Measurements from ENCODE around the gene KRT4.

KRT4 gene

GRCh38 chr12:52836491-52837412, 22.8 kb upstream of the KRT4 start:
- DNase-seq = no peak

DNA sequence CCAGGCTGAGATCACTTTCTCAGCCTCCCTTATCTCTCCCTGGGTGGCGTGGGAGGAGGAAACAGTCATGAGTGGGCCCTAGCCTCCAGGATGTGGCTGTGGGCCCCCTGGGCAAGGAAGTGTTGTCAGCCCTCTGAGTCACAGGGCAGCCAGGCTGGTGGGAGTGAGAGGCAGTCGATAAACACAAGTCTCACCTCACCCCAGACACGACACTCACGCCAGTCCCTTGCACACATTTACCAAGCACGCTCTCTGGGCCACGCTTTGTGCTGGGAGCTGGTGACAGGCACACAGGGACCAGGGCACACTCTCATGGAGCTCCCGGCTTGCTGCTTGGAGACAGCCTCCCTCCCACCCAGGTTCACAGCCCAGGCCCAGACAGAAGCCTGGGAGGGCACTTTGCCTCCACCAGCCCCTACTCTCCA, 22.1 kb upstream of the KRT4 start:
- peak; percentile 54 for DNase-seq

DNA sequence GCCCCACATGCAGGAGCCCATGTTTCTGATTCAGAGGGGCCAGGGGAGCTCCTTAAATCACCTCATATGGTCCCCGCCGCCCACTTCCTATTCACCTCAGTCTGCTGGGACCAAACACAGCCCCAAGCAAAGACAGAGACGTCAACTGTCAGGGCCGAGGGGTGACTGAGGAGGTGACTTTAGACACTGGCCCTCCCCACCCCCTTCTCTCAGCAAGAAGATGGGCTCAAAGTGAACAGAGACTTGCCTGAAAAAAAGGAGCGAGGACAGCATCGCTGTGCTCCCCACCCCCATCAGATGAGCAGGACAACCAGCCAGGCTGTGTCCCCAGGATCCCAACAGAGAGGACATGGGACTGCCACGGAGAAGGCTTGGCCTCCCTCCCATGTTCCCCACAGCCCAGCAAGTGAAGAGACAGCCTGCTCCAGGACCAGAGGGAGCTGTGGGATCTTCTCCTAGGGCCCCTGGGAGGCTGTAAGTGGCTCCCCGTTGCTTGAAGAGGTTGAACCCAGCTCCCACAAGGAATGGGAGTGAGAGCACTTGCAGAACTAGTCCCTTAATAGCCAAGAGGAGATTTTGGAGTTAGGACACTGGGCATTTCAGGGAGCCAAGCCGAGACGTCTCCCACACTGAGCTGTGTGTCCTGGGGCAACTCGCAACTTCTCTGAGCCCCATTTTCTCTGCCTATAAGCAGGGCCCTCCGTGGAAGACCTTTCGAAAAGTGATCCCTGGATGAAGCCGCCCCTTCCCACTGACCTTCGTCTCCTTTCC, 21.5 kb upstream of the KRT4 start:
- DNase-seq = no peak

GRCh38 chr12:52834727-52835001, 20.7 kb upstream of the KRT4 start:
- no peak for DNase-seq

GRCh38 chr12:52833922-52834726, 20.2 kb upstream of the KRT4 start, which contains the start of gene KRT79:
KRT79 (minus strand) TSS chr12:52834311; CDS start chr12:52834260, 51 bp downstream.
- no peak for DNase-seq

DNA sequence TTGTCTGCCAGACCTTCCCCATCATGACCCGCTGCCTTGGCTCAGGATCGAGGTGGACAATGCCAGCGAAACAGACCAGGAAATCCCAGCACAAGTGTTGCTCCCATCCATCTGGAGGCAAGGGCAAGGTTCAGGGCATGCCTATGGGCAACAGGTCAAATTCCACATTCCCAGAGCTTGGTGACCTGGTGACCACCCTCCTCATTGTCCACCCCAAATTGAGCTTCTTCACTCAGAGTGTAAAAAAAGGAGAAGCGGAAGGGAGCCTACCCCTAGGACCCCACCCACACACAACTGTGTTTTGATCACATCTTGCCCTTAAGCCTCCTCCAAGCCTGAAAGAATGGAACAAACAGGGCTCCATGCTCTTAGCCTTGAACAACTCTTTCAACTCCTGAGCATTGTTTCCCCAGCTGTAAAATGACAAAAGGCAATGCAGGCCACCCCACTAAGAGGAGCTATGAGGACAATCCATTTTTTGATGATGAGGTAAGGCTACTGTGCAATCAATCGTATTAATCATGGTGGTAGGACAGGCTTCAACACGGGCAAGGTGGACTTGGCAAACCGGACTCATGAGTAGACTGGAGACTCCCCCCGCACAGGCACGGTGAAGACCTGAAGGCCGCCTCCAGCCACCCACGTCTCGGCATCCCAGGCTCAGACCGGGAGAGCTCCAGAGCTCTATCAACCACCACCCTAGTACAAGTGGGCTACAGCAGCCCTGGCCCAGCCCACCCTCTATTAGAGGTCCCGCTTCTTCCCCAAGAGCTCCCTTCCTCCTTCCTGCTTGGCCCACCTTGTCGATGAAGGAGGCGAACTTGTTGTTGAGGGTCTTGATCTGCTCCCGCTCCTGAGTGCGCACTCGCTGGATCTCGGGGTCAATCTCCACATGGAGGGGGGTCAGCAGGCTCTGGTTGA, 19.3 kb upstream of the KRT4 start:
- DNase-seq = no peak

- DNase-seq = no peak
Measured at GRCh38 chr12:52832451-52832850, 18.5 kb upstream of the KRT4 start.

DNA sequence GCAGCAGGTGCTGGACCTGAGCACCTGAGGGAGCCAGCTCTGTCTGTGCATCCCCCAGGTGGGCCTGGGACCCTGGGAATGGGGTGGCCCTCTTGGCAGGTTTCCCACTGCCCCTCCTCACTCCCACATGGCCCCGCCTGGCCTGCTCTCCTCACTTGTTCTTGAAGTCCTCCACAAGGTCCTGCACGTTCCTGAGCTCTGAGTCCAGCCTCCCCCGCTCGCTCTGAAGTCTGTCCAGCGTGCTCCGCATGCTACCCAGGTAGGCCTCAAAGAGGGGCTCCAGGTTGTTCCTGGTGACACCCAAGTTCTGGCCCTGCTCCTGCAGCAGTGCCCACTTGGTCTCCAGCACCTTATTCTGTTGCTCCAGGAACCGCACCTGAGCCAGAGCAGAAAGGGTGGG, 17.3 kb upstream of the KRT4 start:
- no peak for DNase-seq

DNA sequence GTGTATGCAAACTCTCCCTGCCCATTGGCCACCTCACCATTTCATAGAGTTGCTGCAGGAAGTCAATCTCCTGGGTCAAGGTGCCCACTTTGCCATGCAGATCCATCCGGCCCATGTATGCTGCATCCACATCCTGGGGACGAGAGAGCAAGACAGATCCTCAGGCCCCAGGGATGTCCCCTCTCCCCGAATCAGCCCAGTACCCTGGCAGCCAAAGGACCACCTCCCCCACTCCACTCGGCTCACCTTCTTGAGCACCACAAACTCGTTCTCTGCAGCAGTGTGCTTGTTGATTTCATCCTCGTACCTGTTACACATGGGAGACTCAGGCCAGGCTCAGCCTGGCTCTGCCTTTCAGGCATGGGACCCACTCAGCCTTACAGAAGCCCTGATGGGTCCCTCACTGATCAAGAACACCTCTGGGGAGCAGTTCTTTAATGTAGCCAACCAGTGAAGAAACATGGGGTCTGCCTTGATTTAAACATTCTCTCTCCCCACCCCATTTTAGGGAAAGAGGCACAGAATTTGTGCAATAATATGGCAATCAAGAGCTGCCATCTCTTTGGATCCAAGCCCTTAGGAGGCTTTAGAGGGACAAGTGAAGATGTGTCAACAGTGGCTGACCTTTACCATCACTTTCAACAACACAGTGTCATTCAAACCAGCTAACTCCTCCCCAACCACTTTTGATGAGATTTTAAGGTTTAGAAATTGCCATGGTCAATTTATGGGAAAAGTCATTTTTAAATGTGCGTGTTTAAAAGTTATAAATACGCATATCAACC, 16.3 kb upstream of the KRT4 start:
- DNase-seq = no peak

DNA sequence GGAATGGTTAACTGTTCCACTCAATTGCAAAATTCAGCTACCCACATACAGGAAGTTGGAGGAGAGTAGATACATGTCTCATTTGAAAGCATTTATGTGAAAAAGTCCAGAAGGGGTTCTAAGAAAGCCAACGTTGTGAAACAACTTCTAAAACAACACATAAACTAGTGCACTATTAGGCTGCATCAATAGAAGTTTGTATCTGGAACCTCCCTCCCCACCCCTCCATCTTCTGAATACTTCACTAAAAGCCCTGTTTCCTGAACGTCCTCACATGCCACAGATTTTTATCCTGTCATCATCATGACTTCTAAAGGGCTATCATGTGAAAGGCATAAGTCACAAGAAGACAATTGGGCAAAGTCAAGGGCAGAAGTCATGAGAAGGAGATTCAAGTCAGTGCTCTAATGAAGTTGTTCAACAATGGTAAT, 14.7 kb upstream of the KRT4 start:
- no peak for DNase-seq

DNA sequence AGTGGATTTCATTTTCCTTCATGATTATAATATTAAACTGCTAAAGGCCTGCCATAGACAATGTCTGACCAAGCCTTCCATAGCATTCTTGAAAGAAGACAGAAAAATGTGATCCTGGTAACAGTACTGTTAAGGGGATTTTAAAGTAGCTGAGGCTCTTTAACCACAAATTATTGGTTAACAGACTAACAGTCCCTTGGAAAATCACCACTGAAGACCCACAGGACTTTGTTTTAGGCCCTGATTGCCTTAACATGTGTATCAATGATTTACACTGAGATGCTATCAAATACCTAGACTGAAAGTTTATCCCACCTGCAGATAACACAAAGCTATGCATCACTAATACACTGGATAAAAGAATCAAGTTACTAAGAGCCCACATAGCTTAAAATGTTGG, 14.2 kb upstream of the KRT4 start:
- DNase-seq = no peak

GRCh38 chr12:52827499-52828090, 13.7 kb upstream of the KRT4 start:
- DNase-seq = no peak

DNA sequence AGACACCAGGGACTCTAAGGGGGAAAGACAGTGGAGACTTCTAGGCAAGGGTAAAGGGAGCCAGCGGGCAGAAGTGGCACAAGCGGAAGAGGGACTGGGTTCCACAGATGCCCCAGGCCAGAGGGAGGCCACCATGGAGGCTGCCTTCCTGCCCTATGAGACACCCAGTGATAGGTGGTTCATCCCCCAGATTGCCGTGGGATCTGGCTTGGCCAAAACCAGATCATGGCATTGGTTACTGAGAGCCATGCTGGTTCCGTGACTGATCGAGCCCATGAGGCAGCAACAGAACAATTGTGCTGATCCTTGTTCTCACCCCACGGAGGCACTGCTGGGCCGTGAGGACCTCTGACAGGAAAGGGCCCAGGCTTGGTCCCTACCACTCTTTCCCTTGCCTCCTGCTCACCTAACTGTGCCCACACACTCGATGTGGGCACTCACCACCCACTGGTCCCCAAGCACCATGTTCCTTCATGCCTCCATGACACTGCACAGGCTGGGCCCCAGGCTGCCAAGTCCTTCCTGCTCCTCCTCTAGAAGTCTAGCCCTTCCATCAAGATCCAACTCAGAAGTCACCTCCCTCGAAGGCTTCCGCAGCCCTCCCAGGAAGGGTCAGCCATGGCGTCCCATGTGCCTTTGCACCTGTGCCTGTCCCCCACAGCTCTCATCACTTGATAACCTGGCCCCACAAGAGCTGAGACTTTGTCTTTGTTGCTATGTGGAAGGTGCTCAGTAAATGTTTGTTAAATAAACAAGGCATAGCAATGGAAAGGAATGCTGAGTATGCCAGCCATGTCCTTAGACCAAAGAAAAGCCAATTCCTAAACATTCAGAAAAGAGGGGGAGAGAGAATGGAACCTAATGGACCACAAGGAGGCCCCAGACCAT, 12.9 kb upstream of the KRT4 start:
- DNase-seq = no peak

- no peak for DNase-seq
Measured at GRCh38 chr12:52825961-52826360, 12.0 kb upstream of the KRT4 start.

DNA sequence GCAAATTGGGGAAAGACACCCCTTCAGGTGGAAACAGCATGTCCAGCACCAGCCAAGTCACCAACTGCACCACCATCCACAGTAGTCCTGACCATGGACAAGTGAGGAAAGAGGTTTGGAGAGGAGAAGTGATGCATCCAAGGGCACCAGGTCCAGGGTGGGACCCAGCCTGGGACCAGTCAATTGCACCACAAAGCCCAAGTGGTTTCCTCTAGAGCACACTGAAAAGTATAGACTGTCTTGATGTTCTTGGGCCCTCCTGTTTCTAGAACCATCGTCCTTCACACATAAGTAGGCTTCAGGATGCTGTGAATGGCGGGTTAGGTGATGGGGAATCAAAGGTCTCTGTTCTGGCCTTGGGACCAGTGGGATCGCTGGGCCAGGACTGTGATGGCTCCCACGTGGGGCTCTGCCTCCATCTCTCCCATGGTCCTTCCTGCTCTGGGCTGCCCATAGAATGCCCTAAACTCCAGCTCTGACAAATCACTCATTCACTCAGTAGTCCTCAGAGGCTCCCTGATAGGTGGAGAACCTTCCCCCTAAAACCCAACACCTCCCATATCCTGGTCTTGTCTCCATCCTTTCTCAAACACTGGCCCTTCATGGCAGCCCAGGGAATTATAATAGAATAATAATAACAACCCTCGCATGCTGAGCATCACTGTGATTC, 11.0 kb upstream of the KRT4 start:
- no peak for DNase-seq

DNA sequence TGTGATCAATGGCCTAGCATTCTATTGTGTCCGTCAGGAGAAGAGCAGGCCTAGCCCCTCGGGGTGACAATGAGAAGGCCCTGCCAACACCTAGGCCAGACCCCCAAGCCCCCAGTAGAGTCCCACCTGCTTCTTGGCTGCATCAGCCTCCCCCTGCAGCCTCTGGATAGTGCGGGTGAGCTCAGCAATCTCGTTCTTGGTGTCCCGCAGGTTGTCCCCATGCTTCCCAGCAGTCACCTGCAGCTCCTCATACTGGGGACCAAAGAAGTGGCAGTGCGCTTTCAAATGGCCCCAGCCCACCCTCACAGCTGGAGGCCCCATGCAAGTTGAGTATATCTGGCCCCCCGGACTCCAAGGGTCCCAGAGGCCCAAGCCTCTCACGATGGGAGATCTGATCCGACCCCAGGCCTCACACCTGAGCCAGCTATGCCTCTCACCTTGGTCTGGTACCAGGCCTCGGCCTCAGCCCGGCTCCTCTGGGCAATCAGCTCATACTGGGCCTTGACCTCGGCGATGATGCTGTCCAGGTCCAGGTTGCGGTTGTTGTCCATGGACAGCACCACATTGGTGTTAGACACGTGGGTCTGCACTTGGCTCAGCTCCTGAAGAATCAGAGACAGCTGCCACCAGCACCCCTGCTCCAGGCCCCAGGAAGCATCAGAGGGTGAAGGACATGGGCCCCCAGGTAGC, 10.0 kb upstream of the KRT4 start:
- no peak for DNase-seq

- DNase-seq = no peak
Measured at GRCh38 chr12:52822771-52823510, 9.0 kb upstream of the KRT4 start.

All from activated naive CD4-positive, alpha-beta T cell treated with Interleukin-2 at 50 U/mL for 16 hours (primary cell).